Measurements from ENCODE around the gene CDYL.

The CDYL gene

GRCh38 chr6:4870821-4871494, 94.8 kb downstream of the CDYL start:
- no peak overlapping the region for H3K27ac ChIP-seq (ENCODE audit: low read depth, low read length)

GRCh38 chr6:4871825-4872224, 95.6 kb downstream of the CDYL start:
- Histone ChIP-seq H3K9me3 (ENCODE audit: control insufficient read depth in 1 of 2, low read length in 2 of 2) (no peaks in the 10 kb centered on the region), H3K27ac (ENCODE audit: low read depth, low read length) (no peak overlapping the region)

More at GRCh38 chr6:4870821-4871494, 94.8 kb downstream of the CDYL start:
- no peaks in the 10 kb centered on the region for H3K9me3 ChIP-seq (ENCODE audit: control insufficient read depth in 1 of 2, low read length in 2 of 2)
- no peaks in the 10 kb centered on the region for H3K4me1 ChIP-seq (ENCODE audit: control insufficient read depth in 1 of 2, insufficient read depth in 2 of 2, low read length in 2 of 2)
- H3K36me3 ChIP-seq (ENCODE audit: control insufficient read depth in 1 of 2, insufficient read depth in 2 of 2, low read length in 2 of 2) = no peaks in the 10 kb centered on the region
- no peak overlapping the region for H3K4me3 ChIP-seq (ENCODE audit: low read depth in 1 of 2, low read length in 2 of 2)
- H3K27me3 ChIP-seq (ENCODE audit: control insufficient read depth in 1 of 2, insufficient read depth in 2 of 2, low read length in 2 of 2) = no peaks in the 10 kb centered on the region
- no peak overlapping the region for H3K9ac ChIP-seq (ENCODE audit: low read depth in 1 of 2, low read length in 2 of 2)

GRCh38 chr6:4872841-4873240, 96.6 kb downstream of the CDYL start:
- Histone ChIP-seq H3K27me3 (ENCODE audit: control insufficient read depth in 1 of 2, insufficient read depth in 2 of 2, low read length in 2 of 2) (no peaks in the 10 kb centered on the region), H3K4me3 (ENCODE audit: low read depth in 1 of 2, low read length in 2 of 2) (no peak overlapping the region), H3K9ac (ENCODE audit: low read depth in 1 of 2, low read length in 2 of 2) (no peak overlapping the region), H3K9me3 (ENCODE audit: control insufficient read depth in 1 of 2, low read length in 2 of 2) (no peaks in the 10 kb centered on the region), H3K36me3 (ENCODE audit: control insufficient read depth in 1 of 2, insufficient read depth in 2 of 2, low read length in 2 of 2) (no peaks in the 10 kb centered on the region), H3K4me1 (ENCODE audit: control insufficient read depth in 1 of 2, insufficient read depth in 2 of 2, low read length in 2 of 2) (no peaks in the 10 kb centered on the region), H3K27ac (ENCODE audit: low read depth, low read length) (no peak overlapping the region)

More at GRCh38 chr6:4871825-4872224, 95.6 kb downstream of the CDYL start:
- no peaks in the 10 kb centered on the region for H3K4me1 ChIP-seq (ENCODE audit: control insufficient read depth in 1 of 2, insufficient read depth in 2 of 2, low read length in 2 of 2)
- no peak overlapping the region for H3K9ac ChIP-seq (ENCODE audit: low read depth in 1 of 2, low read length in 2 of 2)
- H3K4me3 ChIP-seq (ENCODE audit: low read depth in 1 of 2, low read length in 2 of 2) = no peak overlapping the region
- no peaks in the 10 kb centered on the region for H3K36me3 ChIP-seq (ENCODE audit: control insufficient read depth in 1 of 2, insufficient read depth in 2 of 2, low read length in 2 of 2)
- H3K27me3 ChIP-seq (ENCODE audit: control insufficient read depth in 1 of 2, insufficient read depth in 2 of 2, low read length in 2 of 2) = no peaks in the 10 kb centered on the region

- no peak overlapping the region for H3K9ac ChIP-seq (ENCODE audit: low read depth in 1 of 2, low read length in 2 of 2)
- H3K27me3 ChIP-seq (ENCODE audit: control insufficient read depth in 1 of 2, insufficient read depth in 2 of 2, low read length in 2 of 2) = no peaks in the 10 kb centered on the region
- no peak overlapping the region for H3K27ac ChIP-seq (ENCODE audit: low read depth, low read length)
- no peaks in the 10 kb centered on the region for H3K9me3 ChIP-seq (ENCODE audit: control insufficient read depth in 1 of 2, low read length in 2 of 2)
- no peak overlapping the region for H3K4me3 ChIP-seq (ENCODE audit: low read depth in 1 of 2, low read length in 2 of 2)
- H3K4me1 ChIP-seq (ENCODE audit: control insufficient read depth in 1 of 2, insufficient read depth in 2 of 2, low read length in 2 of 2) = no peaks in the 10 kb centered on the region
- H3K36me3 ChIP-seq (ENCODE audit: control insufficient read depth in 1 of 2, insufficient read depth in 2 of 2, low read length in 2 of 2) = no peaks in the 10 kb centered on the region
Observed at GRCh38 chr6:4873928-4874327, 97.7 kb downstream of the CDYL start.

GRCh38 chr6:4879741-4880275, 103.6 kb downstream of the CDYL start:
- peaks cover 9 to 14% of the 10 kb centered on the region in 2 donors for H3K4me1 ChIP-seq (ENCODE audit: control insufficient read depth in 1 of 2, insufficient read depth in 2 of 2, low read length in 2 of 2)
- no peak overlapping the region for H3K27ac ChIP-seq (ENCODE audit: low read depth, low read length)
- no peak overlapping the region for H3K9ac ChIP-seq (ENCODE audit: low read depth in 1 of 2, low read length in 2 of 2)

GRCh38 chr6:4880363-4880762, 104.2 kb downstream of the CDYL start:
- H3K4me3 ChIP-seq (ENCODE audit: low read depth in 1 of 2, low read length in 2 of 2) = no peak overlapping the region
- peaks cover 9 to 14% of the 10 kb centered on the region in 2 donors for H3K4me1 ChIP-seq (ENCODE audit: control insufficient read depth in 1 of 2, insufficient read depth in 2 of 2, low read length in 2 of 2)
- H3K27me3 ChIP-seq (ENCODE audit: control insufficient read depth in 1 of 2, insufficient read depth in 2 of 2, low read length in 2 of 2) = no peaks in the 10 kb centered on the region
- no peaks in the 10 kb centered on the region for H3K9me3 ChIP-seq (ENCODE audit: control insufficient read depth in 1 of 2, low read length in 2 of 2)
- H3K27ac ChIP-seq (ENCODE audit: low read depth, low read length) = no peak overlapping the region
- H3K36me3 ChIP-seq (ENCODE audit: control insufficient read depth in 1 of 2, insufficient read depth in 2 of 2, low read length in 2 of 2) = no peaks in the 10 kb centered on the region
- H3K9ac ChIP-seq (ENCODE audit: low read depth in 1 of 2, low read length in 2 of 2) = no peak overlapping the region

More at GRCh38 chr6:4879741-4880275, 103.6 kb downstream of the CDYL start:
- H3K4me3 ChIP-seq (ENCODE audit: low read depth in 1 of 2, low read length in 2 of 2) = peak overlapping the region in 1 of 2 donors; percentile 13
- no peaks in the 10 kb centered on the region for H3K36me3 ChIP-seq (ENCODE audit: control insufficient read depth in 1 of 2, insufficient read depth in 2 of 2, low read length in 2 of 2)
- no peaks in the 10 kb centered on the region for H3K27me3 ChIP-seq (ENCODE audit: control insufficient read depth in 1 of 2, insufficient read depth in 2 of 2, low read length in 2 of 2)
- no peaks in the 10 kb centered on the region for H3K9me3 ChIP-seq (ENCODE audit: control insufficient read depth in 1 of 2, low read length in 2 of 2)

- Histone ChIP-seq H3K9me3 (ENCODE audit: control insufficient read depth in 1 of 2, low read length in 2 of 2) (no peaks in the 10 kb centered on the region), H3K9ac (ENCODE audit: low read depth in 1 of 2, low read length in 2 of 2) (no peak overlapping the region), H3K27me3 (ENCODE audit: control insufficient read depth in 1 of 2, insufficient read depth in 2 of 2, low read length in 2 of 2) (no peaks in the 10 kb centered on the region), H3K36me3 (ENCODE audit: control insufficient read depth in 1 of 2, insufficient read depth in 2 of 2, low read length in 2 of 2) (no peaks in the 10 kb centered on the region), H3K27ac (ENCODE audit: low read depth, low read length) (no peak overlapping the region), H3K4me3 (ENCODE audit: low read depth in 1 of 2, low read length in 2 of 2) (no peak overlapping the region), H3K4me1 (ENCODE audit: control insufficient read depth in 1 of 2, insufficient read depth in 2 of 2, low read length in 2 of 2) (peaks cover 9 to 14% of the 10 kb centered on the region in 2 donors)
Observed at GRCh38 chr6:4883298-4883697, 107.1 kb downstream of the CDYL start.

GRCh38 chr6:4884646-4885340, 108.6 kb downstream of the CDYL start:
- Histone ChIP-seq H3K36me3 (ENCODE audit: control insufficient read depth in 1 of 2, insufficient read depth in 2 of 2, low read length in 2 of 2) (no peaks in the 10 kb centered on the region), H3K9me3 (ENCODE audit: control insufficient read depth in 1 of 2, low read length in 2 of 2) (no peaks in the 10 kb centered on the region), H3K27ac (ENCODE audit: low read depth, low read length) (no peak overlapping the region), H3K9ac (ENCODE audit: low read depth in 1 of 2, low read length in 2 of 2) (no peak overlapping the region), H3K4me3 (ENCODE audit: low read depth in 1 of 2, low read length in 2 of 2) (no peak overlapping the region), H3K27me3 (ENCODE audit: control insufficient read depth in 1 of 2, insufficient read depth in 2 of 2, low read length in 2 of 2) (no peaks in the 10 kb centered on the region), H3K4me1 (ENCODE audit: control insufficient read depth in 1 of 2, insufficient read depth in 2 of 2, low read length in 2 of 2) (peaks cover 7 to 13% of the 10 kb centered on the region in 2 donors)

GRCh38 chr6:4885341-4885933, 109.2 kb downstream of the CDYL start:
- Histone ChIP-seq H3K4me1 (ENCODE audit: control insufficient read depth in 1 of 2, insufficient read depth in 2 of 2, low read length in 2 of 2) (peaks cover under 1 to 6% of the 10 kb centered on the region in 2 donors), H3K9me3 (ENCODE audit: control insufficient read depth in 1 of 2, low read length in 2 of 2) (no peaks in the 10 kb centered on the region), H3K4me3 (ENCODE audit: low read depth in 1 of 2, low read length in 2 of 2) (no peak overlapping the region)

GRCh38 chr6:4888841-4889240, 112.6 kb downstream of the CDYL start:
- Histone ChIP-seq H3K27ac (ENCODE audit: low read depth, low read length) (no peak overlapping the region), H3K36me3 (ENCODE audit: control insufficient read depth in 1 of 2, insufficient read depth in 2 of 2, low read length in 2 of 2) (peaks cover 0 to 16% of the 10 kb centered on the region in 2 donors), H3K4me3 (ENCODE audit: low read depth in 1 of 2, low read length in 2 of 2) (no peak overlapping the region), H3K9ac (ENCODE audit: low read depth in 1 of 2, low read length in 2 of 2) (no peak overlapping the region), H3K27me3 (ENCODE audit: control insufficient read depth in 1 of 2, insufficient read depth in 2 of 2, low read length in 2 of 2) (no peaks in the 10 kb centered on the region), H3K4me1 (ENCODE audit: control insufficient read depth in 1 of 2, insufficient read depth in 2 of 2, low read length in 2 of 2) (no peaks in the 10 kb centered on the region), H3K9me3 (ENCODE audit: control insufficient read depth in 1 of 2, low read length in 2 of 2) (no peaks in the 10 kb centered on the region)

More at GRCh38 chr6:4885341-4885933, 109.2 kb downstream of the CDYL start:
- Histone ChIP-seq H3K27ac (ENCODE audit: low read depth, low read length) (no peak overlapping the region), H3K36me3 (ENCODE audit: control insufficient read depth in 1 of 2, insufficient read depth in 2 of 2, low read length in 2 of 2) (no peaks in the 10 kb centered on the region), H3K9ac (ENCODE audit: low read depth in 1 of 2, low read length in 2 of 2) (no peak overlapping the region), H3K27me3 (ENCODE audit: control insufficient read depth in 1 of 2, insufficient read depth in 2 of 2, low read length in 2 of 2) (no peaks in the 10 kb centered on the region)
